ENCODE data around the gene RPS25.
"Not testable (repeated sequence)": the region's sequence is repeated elsewhere in the genome, so short reads cannot be mapped to it uniquely, and the experiment has no call there.

DNA sequence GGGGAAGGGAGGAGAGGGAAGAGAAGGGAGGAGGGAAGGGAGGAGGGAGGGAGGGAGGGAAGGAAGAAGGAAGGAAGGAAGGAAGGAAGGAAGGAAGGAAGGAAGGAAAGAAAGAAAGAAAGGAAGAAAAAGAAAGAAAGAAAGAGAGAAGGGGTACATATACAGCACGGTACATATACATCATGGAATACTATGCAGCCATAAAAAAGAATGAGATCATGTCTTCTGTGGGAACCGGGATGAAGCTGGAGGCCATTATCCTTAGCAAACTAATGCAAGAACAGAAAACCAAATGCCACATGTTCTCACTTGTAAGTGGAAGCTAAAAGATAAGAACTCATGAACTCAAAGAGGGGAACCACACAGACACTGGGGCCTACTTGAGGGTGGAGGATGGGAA is 48.6 kb downstream of the RPS25 start:
- TF ChIP-seq YY1 (IDR thresholded peaks at IDR 0.05; ENCODE audit: low read depth, low read length); RAD21 (IDR thresholded peaks at IDR 0.05; ENCODE audit: insufficient read depth, low read depth, low read length); FOS (IDR thresholded peaks at IDR 0.05; ENCODE audit: borderline replicate concordance, extremely low read depth, insufficient read length): not testable (repeated sequence)
- TF ChIP-seq, protein P1, sequence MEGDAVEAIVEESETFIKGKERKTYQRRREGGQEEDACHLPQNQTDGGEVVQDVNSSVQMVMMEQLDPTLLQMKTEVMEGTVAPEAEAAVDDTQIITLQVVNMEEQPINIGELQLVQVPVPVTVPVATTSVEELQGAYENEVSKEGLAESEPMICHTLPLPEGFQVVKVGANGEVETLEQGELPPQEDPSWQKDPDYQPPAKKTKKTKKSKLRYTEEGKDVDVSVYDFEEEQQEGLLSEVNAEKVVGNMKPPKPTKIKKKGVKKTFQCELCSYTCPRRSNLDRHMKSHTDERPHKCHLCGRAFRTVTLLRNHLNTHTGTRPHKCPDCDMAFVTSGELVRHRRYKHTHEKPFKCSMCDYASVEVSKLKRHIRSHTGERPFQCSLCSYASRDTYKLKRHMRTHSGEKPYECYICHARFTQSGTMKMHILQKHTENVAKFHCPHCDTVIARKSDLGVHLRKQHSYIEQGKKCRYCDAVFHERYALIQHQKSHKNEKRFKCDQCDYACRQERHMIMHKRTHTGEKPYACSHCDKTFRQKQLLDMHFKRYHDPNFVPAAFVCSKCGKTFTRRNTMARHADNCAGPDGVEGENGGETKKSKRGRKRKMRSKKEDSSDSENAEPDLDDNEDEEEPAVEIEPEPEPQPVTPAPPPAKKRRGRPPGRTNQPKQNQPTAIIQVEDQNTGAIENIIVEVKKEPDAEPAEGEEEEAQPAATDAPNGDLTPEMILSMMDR (IDR thresholded peaks at IDR 0.05 in 2 of 3, conservative IDR thresholded peaks at IDR 0.05 in 1 of 3; ENCODE audit: control insufficient read depth in 2 of 3, extremely low read depth in 1 of 3, insufficient read depth in 1 of 3, low read depth in 3 of 3, low read length in 3 of 3), result not testable (repeated sequence)
